ENCODE measurements around the gene SERPINH1. TPM values are rescaled to one million over a fixed set of nuclear protein-coding genes. Genes with fewer than 3 reads are reported as not detected.

Gene SERPINH1
- total and polyA plus RNA-seq, 12 donors = 93.6 to 529 (median 167) TPM

- intact Hi-C loops (cut with DNase I) = no loop called here
- no peak overlapping the region for H3K27ac ChIP-seq
- no peaks in the 10 kb centered on the region for H3K27me3 ChIP-seq
- DNase-seq = no peak
- H3K4me3 ChIP-seq = no peak overlapping the region
- H3K9me3 ChIP-seq (replicated peaks in 1 of 3) = no peaks in the 10 kb centered on the region
- TF ChIP-seq CTCF (IDR thresholded peaks at IDR 0.05) = no peak
- TF ChIP-seq POLR2A (IDR thresholded peaks at IDR 0.05) = no peak
- no peaks in the 10 kb centered on the region for H3K36me3 ChIP-seq (replicated peaks in 1 of 2)
- 89 to 96% (median 93%) methylated on average over 2 to 4 of the region's 4 CpGs for WGBS, 4 donors
- H3K4me1 ChIP-seq (replicated peaks in 1 of 2) = no peaks in the 10 kb centered on the region
Measured at GRCh38 chr11:75541193-75542087, 20.6 kb upstream of the SERPINH1 start.

- DNase-seq = no peak
- Histone ChIP-seq H3K36me3 (replicated peaks in 1 of 2) (no peaks in the 10 kb centered on the region), H3K27ac (no peak overlapping the region), H3K4me1 (replicated peaks in 1 of 2) (no peaks in the 10 kb centered on the region), H3K9me3 (replicated peaks in 1 of 3) (no peaks in the 10 kb centered on the region), H3K4me3 (no peak overlapping the region), H3K27me3 (no peaks in the 10 kb centered on the region)
- intact Hi-C loops (cut with DNase I) = no loop called here
- TF ChIP-seq POLR2A (IDR thresholded peaks at IDR 0.05) = no peak
- TF ChIP-seq CTCF (IDR thresholded peaks at IDR 0.05) = no peak
- WGBS, 4 donors = 57 to 100% (median 90%) methylated on average over 1 of the region's 1 CpG
Measured at GRCh38 chr11:75542088-75542438, 20.0 kb upstream of the SERPINH1 start.

- Histone ChIP-seq H3K36me3 (replicated peaks in 1 of 2) (no peaks in the 10 kb centered on the region), H3K9me3 (replicated peaks in 1 of 3) (no peaks in the 10 kb centered on the region), H3K4me1 (replicated peaks in 1 of 2) (peaks cover 0 to 7% of the 10 kb centered on the region in 2 donors), H3K27me3 (no peaks in the 10 kb centered on the region), H3K27ac (no peak overlapping the region), H3K4me3 (no peak overlapping the region)
- intact Hi-C loops (cut with DNase I) = no loop called here
- DNase-seq = no peak
- WGBS, 4 donors = 87 to 93% (median 90%) methylated on average over 6 of the region's 6 CpGs
- TF ChIP-seq POLR2A (IDR thresholded peaks at IDR 0.05) (no peak), CTCF (IDR thresholded peaks at IDR 0.05) (no peak)
Measured at GRCh38 chr11:75543806-75544205, 18.2 kb upstream of the SERPINH1 start.

GRCh38 chr11:75547177-75547576 is 14.9 kb upstream of the SERPINH1 start:
- Histone ChIP-seq H3K27ac (no peak overlapping the region), H3K4me1 (replicated peaks in 1 of 2) (peaks cover 0 to 7% of the 10 kb centered on the region in 2 donors), H3K36me3 (replicated peaks in 1 of 2) (no peaks in the 10 kb centered on the region), H3K27me3 (no peaks in the 10 kb centered on the region), H3K4me3 (no peak overlapping the region), H3K9me3 (replicated peaks in 1 of 3) (no peaks in the 10 kb centered on the region)
- DNase-seq = no peak
- no peak for TF ChIP-seq CTCF (IDR thresholded peaks at IDR 0.05)
- no peak for TF ChIP-seq POLR2A (IDR thresholded peaks at IDR 0.05)
- intact Hi-C loops (cut with DNase I) = loop anchor here in 1 of 2 donors (2.0 kb wide), 1 partner anchor 32 kb away; no protein-coding TSS in a partner anchor
- WGBS, 4 donors = 88 to 98% (median 92%) methylated on average over 1 of the region's 1 CpG
